Left ventricle myocardium inferior (tissue), 1 donor: Measurements from ENCODE around the gene C3AR1. TPM values are rescaled to one million over a fixed set of nuclear protein-coding genes. Genes with fewer than 3 reads are reported as not detected.

ENCODE experiments used
- DNase-seq: peaks from one replicate; pipeline ENCODE4 v3.0.0-alpha.2; 2020
- H3K27ac ChIP-seq: fragments of 200-600 bp; replicated peaks from 2 replicates; pipeline ENCODE4 v1.8.0; 2021
- H3K27me3 ChIP-seq: fragments of 200-600 bp; 2 replicates; pipeline ENCODE4 v1.8.0; 2021; ENCODE audit warnings: low read depth
- H3K36me3 ChIP-seq: fragments of 200-600 bp; 2 replicates; pipeline ENCODE4 v1.8.0; 2021
- H3K4me1 ChIP-seq: fragments of 200-600 bp; 2 replicates; pipeline ENCODE4 v1.8.0; 2021
- H3K4me3 ChIP-seq: fragments of 200-600 bp; 2 replicates; pipeline ENCODE4 v1.8.0; 2021; ENCODE audit warnings: mild to moderate bottlenecking, moderate library complexity
- H3K9me3 ChIP-seq: fragments of 200-600 bp; replicated peaks from 2 replicates; pipeline ENCODE4 v1.8.0; 2021
- CTCF ChIP-seq: fragments of 200-600 bp; IDR thresholded peaks from 2 replicates; pipeline ENCODE4 v1.8.0; 2021; ENCODE audit warnings: antibody characterized with exemption, mild to moderate bottlenecking, borderline replicate concordance
- intact Hi-C: fragments of 100-400 bp; cut with micrococcal nuclease; formaldehyde crosslinking; loops from one replicate; pipeline ENCODE4 v1.11.0; 2022
- total RNA-seq: library from RNA; stranded (reverse); fragmentation: NEBNext Ultra II Directional; extraction: Animal tissue kit (Norgen Biotek cat#: 25700); gene quantifications from one replicate; pipeline ENCODE4 v1.2.1, GENCODE V29; 2021
- donor health status: DM: no; HTN: yes; CAD: no; lungs with severe emphysema.

Gene C3AR1
- total RNA-seq, 1 donor from 2014 or later, result 5.5 TPM

- H3K36me3 ChIP-seq, result peaks cover 6% of the 10 kb centered on the region
- peaks cover 44% of the 10 kb centered on the region for H3K4me1 ChIP-seq
- no peak for DNase-seq
- no peaks in the 10 kb centered on the region for H3K27me3 ChIP-seq
- no peak for TF ChIP-seq CTCF
- no peaks in the 10 kb centered on the region for H3K9me3 ChIP-seq
- H3K27ac ChIP-seq, result peak overlapping the region; percentile 94
- intact Hi-C loops, result no loop called here
- peak overlapping the region; percentile 96 for H3K4me3 ChIP-seq
Observed at GRCh38 chr12:8081251-8081920, 15.2 kb upstream of the C3AR1 start.

- Histone ChIP-seq H3K27me3 (no peaks in the 10 kb centered on the region), H3K4me3 (no peak overlapping the region), H3K4me1 (peaks cover 44% of the 10 kb centered on the region), H3K9me3 (no peaks in the 10 kb centered on the region), H3K27ac (no peak overlapping the region), H3K36me3 (no peaks in the 10 kb centered on the region)
- intact Hi-C loops, result no loop called here
- DNase-seq, result no peak
- TF ChIP-seq CTCF, result no peak
Observed at GRCh38 chr12:8080120-8080519, 14.0 kb upstream of the C3AR1 start.

- no peak for TF ChIP-seq CTCF
- no peak for DNase-seq
- intact Hi-C loops, result no loop called here
Observed at GRCh38 chr12:8078916-8079315, 12.8 kb upstream of the C3AR1 start.

GRCh38 chr12:8078398-8078797, 12.2 kb upstream of the C3AR1 start:
- H3K9me3 ChIP-seq, result no peaks in the 10 kb centered on the region
- no peaks in the 10 kb centered on the region for H3K36me3 ChIP-seq
- peak; percentile 22 for TF ChIP-seq CTCF
- peaks cover 29% of the 10 kb centered on the region for H3K4me1 ChIP-seq
- DNase-seq, result no peak
- intact Hi-C loops, result no loop called here
- H3K27ac ChIP-seq, result no peak overlapping the region
- no peaks in the 10 kb centered on the region for H3K27me3 ChIP-seq
- H3K4me3 ChIP-seq, result no peak overlapping the region

More at GRCh38 chr12:8078916-8079315, 12.8 kb upstream of the C3AR1 start:
- no peaks in the 10 kb centered on the region for H3K9me3 ChIP-seq
- no peaks in the 10 kb centered on the region for H3K36me3 ChIP-seq
- no peak overlapping the region for H3K27ac ChIP-seq
- H3K4me3 ChIP-seq, result no peak overlapping the region
- peaks cover 34% of the 10 kb centered on the region for H3K4me1 ChIP-seq
- H3K27me3 ChIP-seq, result no peaks in the 10 kb centered on the region

GRCh38 chr12:8077207-8077606, 11.0 kb upstream of the C3AR1 start:
- no peak for TF ChIP-seq CTCF
- intact Hi-C loops, result no loop called here
- H3K27ac ChIP-seq, result no peak overlapping the region
- H3K4me1 ChIP-seq, result peaks cover 17% of the 10 kb centered on the region
- no peaks in the 10 kb centered on the region for H3K27me3 ChIP-seq
- H3K9me3 ChIP-seq, result no peaks in the 10 kb centered on the region
- no peak for DNase-seq
- no peaks in the 10 kb centered on the region for H3K36me3 ChIP-seq
- H3K4me3 ChIP-seq, result no peak overlapping the region
